Retinal pigment epithelial cell (primary cell): Measurements from ENCODE around the gene CACFD1.
"Not testable (repeated sequence)": the region's sequence is repeated elsewhere in the genome, so short reads cannot be mapped to it uniquely, and the experiment has no call there.

Experiments used
- DNase-seq: peaks from one replicate; pipeline ENCODE4 v3.0.0-alpha.2; 2010; ENCODE audit warnings: low read depth
- H3K4me3 ChIP-seq: 2 replicates; pipeline ENCODE4 v1.5.1; 2011; ENCODE audit warnings: mild to moderate bottlenecking, low read length, control low read depth, moderate library complexity
- TF ChIP-seq, protein P1 (sequence below): conservative IDR thresholded peaks from 2 replicates; pipeline ENCODE4 v1.5.1; 2011; ENCODE audit warnings: low read depth, low read length, control low read depth, inconsistent platforms

CACFD1 gene

DNA sequence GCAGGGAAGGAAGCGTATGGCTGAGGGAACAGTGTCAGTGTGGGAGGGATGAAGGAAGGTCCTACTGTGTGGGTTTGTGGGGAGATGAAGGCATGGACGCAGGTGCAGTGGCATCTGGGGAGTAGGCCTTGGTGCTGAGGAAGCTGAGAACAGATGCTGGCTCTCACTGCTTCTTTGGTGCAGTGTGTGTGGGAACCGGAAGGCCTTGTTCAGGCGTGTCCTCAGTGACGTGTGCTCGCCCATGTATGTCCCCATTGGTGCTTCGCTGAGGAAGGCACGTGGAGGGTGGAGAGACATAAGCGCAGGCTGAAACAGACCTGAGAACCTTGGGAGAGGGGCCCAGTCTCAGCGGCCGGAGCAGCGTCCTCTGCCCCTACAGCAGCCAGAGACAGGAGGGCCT, 18.9 kb upstream of the CACFD1 start:
- no peak for DNase-seq
- no peak overlapping the region for H3K4me3 ChIP-seq
- TF ChIP-seq, protein P1, sequence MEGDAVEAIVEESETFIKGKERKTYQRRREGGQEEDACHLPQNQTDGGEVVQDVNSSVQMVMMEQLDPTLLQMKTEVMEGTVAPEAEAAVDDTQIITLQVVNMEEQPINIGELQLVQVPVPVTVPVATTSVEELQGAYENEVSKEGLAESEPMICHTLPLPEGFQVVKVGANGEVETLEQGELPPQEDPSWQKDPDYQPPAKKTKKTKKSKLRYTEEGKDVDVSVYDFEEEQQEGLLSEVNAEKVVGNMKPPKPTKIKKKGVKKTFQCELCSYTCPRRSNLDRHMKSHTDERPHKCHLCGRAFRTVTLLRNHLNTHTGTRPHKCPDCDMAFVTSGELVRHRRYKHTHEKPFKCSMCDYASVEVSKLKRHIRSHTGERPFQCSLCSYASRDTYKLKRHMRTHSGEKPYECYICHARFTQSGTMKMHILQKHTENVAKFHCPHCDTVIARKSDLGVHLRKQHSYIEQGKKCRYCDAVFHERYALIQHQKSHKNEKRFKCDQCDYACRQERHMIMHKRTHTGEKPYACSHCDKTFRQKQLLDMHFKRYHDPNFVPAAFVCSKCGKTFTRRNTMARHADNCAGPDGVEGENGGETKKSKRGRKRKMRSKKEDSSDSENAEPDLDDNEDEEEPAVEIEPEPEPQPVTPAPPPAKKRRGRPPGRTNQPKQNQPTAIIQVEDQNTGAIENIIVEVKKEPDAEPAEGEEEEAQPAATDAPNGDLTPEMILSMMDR: no peak

DNA sequence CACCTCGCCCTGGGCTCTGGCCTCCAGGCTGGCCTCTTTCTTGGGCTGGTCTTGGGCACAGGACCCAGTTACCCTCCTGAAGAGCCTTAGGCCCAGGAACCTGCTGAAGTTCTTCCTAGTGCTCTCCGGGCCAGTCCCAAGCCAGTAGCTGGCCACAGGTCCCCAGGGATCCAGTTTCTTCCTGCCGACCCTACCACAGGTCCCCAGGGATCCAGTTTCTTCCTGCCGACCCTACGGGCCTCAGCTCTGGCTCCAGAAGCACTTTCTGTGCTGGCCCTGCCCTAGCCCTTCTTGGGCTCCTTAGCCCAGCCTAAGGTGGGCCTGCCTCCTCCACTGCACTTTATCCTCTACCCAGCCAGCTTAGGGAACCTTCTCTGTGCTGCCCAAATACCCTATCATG, 18.2 kb upstream of the CACFD1 start:
- TF ChIP-seq, protein P1: no peak
- DNase-seq: no peak
- no peak overlapping the region for H3K4me3 ChIP-seq

DNA sequence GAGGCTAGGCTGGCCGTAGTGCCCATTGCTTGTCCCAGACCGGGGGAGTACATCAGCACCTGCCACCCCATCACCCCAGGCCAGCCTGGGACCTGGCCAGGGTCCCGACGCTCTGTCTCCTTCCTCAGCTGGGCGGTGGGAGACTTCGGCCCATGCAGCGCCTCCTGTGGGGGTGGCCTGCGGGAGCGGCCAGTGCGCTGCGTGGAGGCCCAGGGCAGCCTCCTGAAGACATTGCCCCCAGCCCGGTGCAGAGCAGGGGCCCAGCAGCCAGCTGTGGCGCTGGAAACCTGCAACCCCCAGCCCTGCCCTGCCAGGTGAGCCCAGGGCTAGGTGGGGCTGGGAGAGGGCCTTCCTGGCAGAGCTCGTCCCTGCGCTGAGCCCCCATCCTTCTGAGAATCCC, 16.5 kb upstream of the CACFD1 start:
- no peak for DNase-seq
- H3K4me3 ChIP-seq: no peak overlapping the region
- TF ChIP-seq, protein P1: no peak

DNA sequence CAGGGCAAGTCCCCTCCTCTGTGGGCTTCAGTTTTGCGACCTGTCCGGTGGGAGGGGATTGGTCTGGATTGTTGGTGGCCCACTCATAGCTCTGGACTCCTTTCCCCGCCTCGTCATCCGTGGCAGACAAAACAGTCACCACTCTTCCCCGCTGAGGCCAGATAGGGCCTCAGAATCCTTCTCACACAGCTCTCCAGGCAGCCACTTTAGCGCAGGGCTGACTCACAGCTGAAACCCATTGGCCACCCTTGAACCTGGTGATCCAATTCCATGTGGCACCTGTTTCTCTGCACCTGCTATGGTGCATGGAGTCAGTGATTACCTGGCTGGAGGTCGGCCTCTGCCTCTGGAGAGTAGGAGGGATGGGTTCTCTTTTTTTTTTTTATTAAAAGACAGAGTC, 15.8 kb upstream of the CACFD1 start:
- no peak overlapping the region for H3K4me3 ChIP-seq
- TF ChIP-seq, protein P1: no peak
- no peak for DNase-seq

DNA sequence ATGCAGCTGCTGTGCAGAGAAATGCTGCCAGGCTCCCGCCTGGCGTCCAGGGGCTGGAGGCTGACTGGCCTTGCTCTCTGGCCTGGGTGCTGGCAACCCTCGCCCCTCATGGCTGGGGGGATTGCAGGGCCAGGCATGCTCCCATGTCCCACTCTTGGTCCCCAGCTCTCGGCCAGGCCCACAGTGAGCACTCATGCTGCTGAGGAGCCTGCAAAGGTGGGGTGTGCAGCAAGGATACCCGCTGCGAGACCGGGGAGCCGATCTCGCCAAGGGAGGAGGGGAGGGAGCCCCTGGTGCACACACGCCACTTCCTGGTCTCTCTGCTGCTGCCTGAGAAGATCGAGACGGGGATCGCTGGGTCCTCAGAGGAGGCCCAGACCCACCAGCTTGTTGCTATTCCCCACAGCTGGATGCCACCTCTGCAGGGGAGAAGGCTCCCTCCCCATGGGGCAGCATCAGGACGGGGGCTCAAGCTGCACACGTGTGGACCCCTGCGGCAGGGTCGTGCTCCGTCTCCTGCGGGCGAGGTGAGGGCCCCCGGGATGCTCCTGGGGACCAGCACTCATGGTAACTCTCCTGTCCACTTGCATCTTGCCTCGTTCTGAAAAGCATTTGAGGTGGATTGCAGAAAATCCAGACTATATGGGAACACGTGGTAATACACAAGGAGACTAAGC, 14.3 kb upstream of the CACFD1 start:
- DNase-seq: no peak
- no peak overlapping the region for H3K4me3 ChIP-seq
- TF ChIP-seq, protein P1: no peak

DNA sequence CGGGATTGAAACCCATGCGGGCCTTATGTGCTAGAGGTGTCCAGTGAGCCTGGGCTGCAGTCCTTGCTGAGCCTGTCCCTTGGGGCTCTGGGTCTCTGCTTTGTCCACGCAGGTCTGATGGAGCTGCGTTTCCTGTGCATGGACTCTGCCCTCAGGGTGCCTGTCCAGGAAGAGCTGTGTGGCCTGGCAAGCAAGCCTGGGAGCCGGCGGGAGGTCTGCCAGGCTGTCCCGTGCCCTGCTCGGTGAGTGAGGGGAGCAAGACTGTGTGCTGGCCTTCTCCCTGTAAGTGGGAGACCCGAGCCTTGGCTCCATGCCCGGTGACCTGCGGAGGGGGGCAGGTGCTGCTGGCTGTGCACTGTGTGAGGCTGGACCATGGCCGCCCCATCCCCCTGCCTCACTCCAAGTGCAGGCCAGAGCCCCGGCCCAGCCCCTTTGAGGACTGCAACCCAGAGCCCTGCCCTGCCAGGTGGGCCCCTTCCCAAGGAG, 11.2 kb upstream of the CACFD1 start:
- TF ChIP-seq, protein P1: no peak
- no peak for DNase-seq
- no peak overlapping the region for H3K4me3 ChIP-seq

DNA sequence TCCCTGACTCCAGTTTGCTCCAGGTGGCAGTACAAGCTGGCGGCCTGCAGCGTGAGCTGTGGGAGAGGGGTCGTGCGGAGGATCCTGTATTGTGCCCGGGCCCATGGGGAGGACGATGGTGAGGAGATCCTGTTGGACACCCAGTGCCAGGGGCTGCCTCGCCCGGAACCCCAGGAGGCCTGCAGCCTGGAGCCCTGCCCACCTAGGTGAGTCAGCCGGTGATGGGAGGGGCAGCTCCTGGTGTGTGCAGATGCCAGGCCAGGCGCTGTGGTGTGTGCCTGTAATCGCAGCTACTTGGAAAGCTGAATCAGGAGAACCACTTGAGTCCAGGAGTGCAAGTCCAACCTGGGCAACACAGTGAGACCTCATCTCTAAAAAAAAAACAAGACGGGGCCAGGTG, 10.0 kb upstream of the CACFD1 start:
- DNase-seq: no peak
- TF ChIP-seq, protein P1: no peak
- no peak overlapping the region for H3K4me3 ChIP-seq

DNA sequence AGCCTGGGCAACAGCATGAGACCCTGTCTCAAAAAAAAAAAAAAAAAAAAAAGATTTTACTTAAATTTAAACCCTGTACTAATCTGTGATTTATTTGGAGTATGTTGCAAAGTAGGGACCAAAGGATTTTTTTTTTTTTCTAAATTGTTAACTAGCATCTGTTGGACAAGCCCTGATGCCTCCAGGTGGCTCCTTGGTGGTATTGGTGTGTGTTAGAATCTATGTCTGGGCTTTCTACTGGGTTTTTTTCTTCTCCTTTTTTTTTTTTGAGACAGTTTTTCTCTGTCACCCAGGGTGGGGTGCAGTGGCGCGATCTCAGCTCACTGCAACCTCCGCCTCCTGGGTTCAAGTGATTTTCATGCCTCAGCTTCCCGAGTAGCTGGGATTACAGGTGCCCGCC, 7.9 kb upstream of the CACFD1 start:
- not testable (repeated sequence) for DNase-seq, H3K4me3 ChIP-seq
